Stimulated activated CD8-positive, alpha-beta memory T cell treated with anti-CD3 and anti-CD28 coated beads, Interleukin-4, amount 100 ng/mL, for 1 hour (primary cell): ENCODE data around the gene ANKMY1.

Experiments used
- DNase-seq, 2 donors: peaks; one replicate each; pipeline ENCODE4 v3.0.0-alpha.2; 2020; ENCODE audit warnings: low read depth in 2 of 2, low spot score in 1 of 2

ANKMY1 gene

GRCh38 chr2:240437551-240437860, 120.3 kb downstream of the ANKMY1 start:
- no peak for DNase-seq

GRCh38 chr2:240436683-240437550, 120.9 kb downstream of the ANKMY1 start:
- no peak for DNase-seq

- no peak for DNase-seq
Observed at GRCh38 chr2:240435948-240436682, 121.7 kb downstream of the ANKMY1 start.

- peak in 1 of 2 donors; percentile 28 for DNase-seq
Observed at GRCh38 chr2:240435457-240435947, 122.3 kb downstream of the ANKMY1 start, which contains the start of gene GPC1. Gene GPC1, plus strand, starts transcription at chr2:240435663. Its CDS starts 256 bp downstream, at chr2:240435919.

GRCh38 chr2:240434728-240435456, 122.9 kb downstream of the ANKMY1 start:
- DNase-seq, result peak; percentile 74 to 82

GRCh38 chr2:240433973-240434727, 123.6 kb downstream of the ANKMY1 start:
- no peak for DNase-seq

- DNase-seq, result no peak
Observed at GRCh38 chr2:240432820-240433801, 124.7 kb downstream of the ANKMY1 start.

- DNase-seq, result no peak
Observed at GRCh38 chr2:240432430-240432819, 125.4 kb downstream of the ANKMY1 start.

- no peak for DNase-seq
Observed at GRCh38 chr2:240431661-240432424, 125.9 kb downstream of the ANKMY1 start.

- DNase-seq, result no peak
Observed at GRCh38 chr2:240431271-240431660, 126.5 kb downstream of the ANKMY1 start.

GRCh38 chr2:240430595-240430994, 127.2 kb downstream of the ANKMY1 start:
- DNase-seq, result no peak

GRCh38 chr2:240429872-240430491, 127.8 kb downstream of the ANKMY1 start:
- no peak for DNase-seq
